Measurements from ENCODE around the gene TSPO2.
A peak's percentile ranks its signal among the peaks of the same experiment; 100 is the strongest.

TSPO2 gene

GRCh38 chr6:41071923-41072835, 29.9 kb downstream of the TSPO2 start, which contains the start of gene OARD1:
Gene OARD1 (minus strand): TSS chr6:41072356. CDS start chr6:41071634, 722 bp downstream.
- H3K9me3 Mint-ChIP-seq, result no peaks in the 10 kb centered on the region
- H3K36me3 Mint-ChIP-seq (ENCODE audit: low read depth), result peaks cover 80% of the 10 kb centered on the region
- H3K4me1 Mint-ChIP-seq (ENCODE audit: low read depth), result peaks cover 53% of the 10 kb centered on the region
- peak within 1 kb of the TSS; percentile 99 for H3K27ac Mint-ChIP-seq
- H3K4me3 Mint-ChIP-seq, result peak within 1 kb of the TSS; percentile 93
- H3K27me3 Mint-ChIP-seq, result no peaks in the 10 kb centered on the region
- DNase-seq, result peak; percentile 100

- peaks cover 79% of the 10 kb centered on the region for H3K36me3 Mint-ChIP-seq (ENCODE audit: low read depth)
Observed at GRCh38 chr6:41072836-41073202, 30.6 kb downstream of the TSPO2 start, which contains the start of gene NFYA. Gene NFYA (plus strand): TSS chr6:41072974. CDS start chr6:41079090, 6,116 bp downstream.

GRCh38 chr6:41073203-41073967, 31.1 kb downstream of the TSPO2 start:
- peaks cover 79% of the 10 kb centered on the region for H3K36me3 Mint-ChIP-seq (ENCODE audit: low read depth)
- peak overlapping the region; percentile 95 for H3K27ac Mint-ChIP-seq
- peak overlapping the region; percentile 93 for H3K4me3 Mint-ChIP-seq
- peaks cover 56% of the 10 kb centered on the region for H3K4me1 Mint-ChIP-seq (ENCODE audit: low read depth)
- H3K9me3 Mint-ChIP-seq, result no peaks in the 10 kb centered on the region
- H3K27me3 Mint-ChIP-seq, result no peaks in the 10 kb centered on the region
- DNase-seq, result peak; percentile 84

More at GRCh38 chr6:41072836-41073202, 30.6 kb downstream of the TSPO2 start, which contains the start of gene NFYA:
- H3K4me3 Mint-ChIP-seq, result peak within 1 kb of the TSS; percentile 93
- peaks cover 56% of the 10 kb centered on the region for H3K4me1 Mint-ChIP-seq (ENCODE audit: low read depth)
- no peaks in the 10 kb centered on the region for H3K27me3 Mint-ChIP-seq
- DNase-seq, result peak; percentile 100
- peak within 1 kb of the TSS; percentile 99 for H3K27ac Mint-ChIP-seq
- no peaks in the 10 kb centered on the region for H3K9me3 Mint-ChIP-seq

DNA sequence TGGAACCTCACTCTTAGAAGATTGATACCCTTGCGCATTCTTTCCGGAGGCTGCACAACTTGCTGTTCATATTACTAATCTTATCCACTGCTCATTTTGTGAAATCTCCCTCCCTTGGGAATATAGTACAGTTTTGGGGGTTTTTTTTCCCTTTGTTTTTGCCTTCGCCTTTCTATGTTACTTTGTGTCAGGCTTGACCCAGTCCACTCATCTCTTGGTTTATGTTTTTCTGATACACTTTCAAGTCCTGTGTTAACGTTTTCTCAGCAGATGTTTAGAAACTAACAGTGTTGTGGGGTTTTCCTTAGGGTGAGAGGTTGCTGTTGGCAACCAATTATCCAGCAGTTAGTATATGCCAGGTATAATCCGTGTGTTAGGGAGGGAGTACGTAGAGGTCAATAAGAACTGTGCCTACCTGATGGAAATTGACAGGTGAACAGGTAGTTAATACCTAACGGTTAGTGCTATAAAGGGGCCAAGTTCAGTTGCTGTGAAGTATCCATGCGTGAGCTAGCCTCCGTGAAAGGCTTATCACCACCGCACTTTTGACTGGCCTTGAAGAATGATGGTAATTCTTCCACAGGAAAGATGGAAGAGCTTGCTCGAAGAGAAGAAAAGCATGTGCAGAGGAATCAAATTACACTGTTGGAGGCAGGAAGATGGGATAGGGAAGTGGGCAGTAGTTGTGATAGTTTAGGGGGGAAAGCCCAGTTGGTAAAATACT, 31.9 kb downstream of the TSPO2 start:
- Mint-ChIP-seq H3K4me1 (ENCODE audit: low read depth) (peaks cover 62% of the 10 kb centered on the region), H3K36me3 (ENCODE audit: low read depth) (peaks cover 78% of the 10 kb centered on the region), H3K9me3 (no peaks in the 10 kb centered on the region), H3K27ac (peak overlapping the region; percentile 95), H3K27me3 (no peaks in the 10 kb centered on the region), H3K4me3 (peak overlapping the region; percentile 87)
- DNase-seq, result no peak

- peaks cover 78% of the 10 kb centered on the region for H3K36me3 Mint-ChIP-seq (ENCODE audit: low read depth)
- H3K9me3 Mint-ChIP-seq, result no peaks in the 10 kb centered on the region
- no peak for DNase-seq
- peak overlapping the region; percentile 87 for H3K4me3 Mint-ChIP-seq
- no peaks in the 10 kb centered on the region for H3K27me3 Mint-ChIP-seq
- H3K27ac Mint-ChIP-seq, result peak overlapping the region; percentile 95
- peaks cover 64% of the 10 kb centered on the region for H3K4me1 Mint-ChIP-seq (ENCODE audit: low read depth)
Observed at GRCh38 chr6:41074692-41075436, 32.6 kb downstream of the TSPO2 start.

DNA sequence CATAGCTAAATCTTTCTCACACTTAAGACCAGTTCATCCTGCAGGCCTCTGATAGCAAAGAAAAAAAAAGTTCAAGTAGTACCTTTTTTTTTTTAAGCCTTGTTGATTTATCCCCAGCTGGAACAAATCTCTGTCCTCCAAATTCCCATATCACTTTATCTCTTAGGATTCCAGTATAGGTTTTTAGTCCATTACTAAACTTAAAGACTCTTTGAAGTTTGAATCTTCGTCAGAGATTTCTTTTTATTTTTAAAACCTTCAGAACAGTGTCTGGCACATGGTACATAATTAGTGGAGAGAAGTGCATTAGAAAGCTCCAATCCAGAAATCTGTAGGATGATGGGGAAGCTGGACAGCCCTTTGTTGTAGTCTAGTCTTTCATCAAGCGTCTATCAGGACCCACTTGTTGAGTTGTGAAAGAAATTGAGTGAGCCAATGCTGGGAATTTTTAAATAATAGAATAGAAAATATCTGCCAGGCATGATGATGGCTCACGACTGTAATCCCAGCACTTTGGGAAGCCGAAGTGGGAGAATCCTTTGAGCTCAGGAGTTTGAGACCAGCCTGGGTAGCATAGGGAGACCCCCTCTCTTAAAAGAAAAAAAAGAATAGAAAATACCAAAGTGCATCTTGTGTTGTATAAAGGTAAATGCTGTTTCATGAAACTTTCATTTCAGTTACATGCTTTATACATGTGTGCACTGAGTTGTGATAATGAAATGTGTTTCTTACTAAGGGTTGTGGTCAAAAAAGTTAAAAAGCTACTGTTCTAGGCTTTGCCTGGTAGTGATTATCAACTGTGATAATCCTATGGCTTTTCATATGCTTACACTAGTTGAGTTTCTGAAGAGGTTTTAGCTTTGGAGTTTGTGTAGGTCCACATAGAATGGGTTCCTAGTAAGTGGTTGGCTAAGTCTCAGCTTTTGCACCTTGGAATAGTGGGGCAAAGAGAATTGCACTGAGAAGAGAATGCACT, 33.7 kb downstream of the TSPO2 start:
- peak overlapping the region; percentile 87 for H3K4me3 Mint-ChIP-seq
- no peaks in the 10 kb centered on the region for H3K27me3 Mint-ChIP-seq
- no peak for DNase-seq
- peak overlapping the region; percentile 95 for H3K27ac Mint-ChIP-seq
- H3K36me3 Mint-ChIP-seq (ENCODE audit: low read depth), result peaks cover 79% of the 10 kb centered on the region
- H3K4me1 Mint-ChIP-seq (ENCODE audit: low read depth), result peaks cover 68% of the 10 kb centered on the region
- H3K9me3 Mint-ChIP-seq, result no peaks in the 10 kb centered on the region

- Mint-ChIP-seq H3K36me3 (ENCODE audit: low read depth) (peaks cover 82% of the 10 kb centered on the region), H3K27ac (no peak overlapping the region), H3K27me3 (no peaks in the 10 kb centered on the region), H3K4me3 (no peak overlapping the region), H3K9me3 (no peaks in the 10 kb centered on the region), H3K4me1 (ENCODE audit: low read depth) (peaks cover 71% of the 10 kb centered on the region)
- no peak for DNase-seq
Observed at GRCh38 chr6:41077536-41077935, 35.3 kb downstream of the TSPO2 start.

GRCh38 chr6:41078101-41078500, 35.8 kb downstream of the TSPO2 start:
- H3K27me3 Mint-ChIP-seq, result no peaks in the 10 kb centered on the region
- no peak overlapping the region for H3K4me3 Mint-ChIP-seq
- H3K4me1 Mint-ChIP-seq (ENCODE audit: low read depth), result peaks cover 77% of the 10 kb centered on the region
- peaks cover 88% of the 10 kb centered on the region for H3K36me3 Mint-ChIP-seq (ENCODE audit: low read depth)
- peak overlapping the region; percentile 44 for H3K27ac Mint-ChIP-seq
- no peaks in the 10 kb centered on the region for H3K9me3 Mint-ChIP-seq
- DNase-seq, result no peak

GRCh38 chr6:41079080-41079479, 36.8 kb downstream of the TSPO2 start:
- Mint-ChIP-seq H3K9me3 (no peaks in the 10 kb centered on the region), H3K27ac (peak overlapping the region; percentile 80), H3K27me3 (no peaks in the 10 kb centered on the region), H3K4me1 (ENCODE audit: low read depth) (peaks cover 81% of the 10 kb centered on the region), H3K4me3 (no peak overlapping the region), H3K36me3 (ENCODE audit: low read depth) (peaks cover 93% of the 10 kb centered on the region)
- no peak for DNase-seq

- Mint-ChIP-seq H3K4me1 (ENCODE audit: low read depth) (peaks cover 70% of the 10 kb centered on the region), H3K4me3 (peak overlapping the region; percentile 3), H3K36me3 (ENCODE audit: low read depth) (peaks cover 93% of the 10 kb centered on the region), H3K27ac (peak overlapping the region; percentile 80), H3K27me3 (no peaks in the 10 kb centered on the region), H3K9me3 (no peaks in the 10 kb centered on the region)
- DNase-seq, result peak; percentile 35
Observed at GRCh38 chr6:41080621-41081020, 38.4 kb downstream of the TSPO2 start.

DNA sequence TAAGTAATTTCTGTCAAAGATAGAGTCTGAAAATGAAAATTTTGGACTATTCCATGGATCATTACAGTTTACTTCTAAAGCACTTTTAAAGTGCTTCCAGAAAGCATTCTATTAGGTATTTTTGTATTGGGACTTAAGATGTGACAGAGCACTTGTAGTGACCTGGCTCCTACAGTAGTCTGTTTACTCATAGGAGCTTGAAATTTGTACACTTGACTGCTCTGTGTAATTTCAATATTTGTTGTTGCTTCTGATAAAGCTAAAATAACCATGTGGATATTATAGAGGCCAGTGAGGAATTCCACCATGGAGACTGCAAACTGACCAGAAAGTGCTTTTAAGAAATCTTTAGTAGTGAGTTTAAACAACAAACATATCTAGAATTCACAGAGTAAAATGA, 40.8 kb downstream of the TSPO2 start:
- Mint-ChIP-seq H3K4me3 (no peak overlapping the region), H3K4me1 (ENCODE audit: low read depth) (peaks cover 52% of the 10 kb centered on the region), H3K36me3 (ENCODE audit: low read depth) (peaks cover 95% of the 10 kb centered on the region), H3K27ac (no peak overlapping the region), H3K27me3 (no peaks in the 10 kb centered on the region), H3K9me3 (no peaks in the 10 kb centered on the region)
- DNase-seq, result no peak

DNA sequence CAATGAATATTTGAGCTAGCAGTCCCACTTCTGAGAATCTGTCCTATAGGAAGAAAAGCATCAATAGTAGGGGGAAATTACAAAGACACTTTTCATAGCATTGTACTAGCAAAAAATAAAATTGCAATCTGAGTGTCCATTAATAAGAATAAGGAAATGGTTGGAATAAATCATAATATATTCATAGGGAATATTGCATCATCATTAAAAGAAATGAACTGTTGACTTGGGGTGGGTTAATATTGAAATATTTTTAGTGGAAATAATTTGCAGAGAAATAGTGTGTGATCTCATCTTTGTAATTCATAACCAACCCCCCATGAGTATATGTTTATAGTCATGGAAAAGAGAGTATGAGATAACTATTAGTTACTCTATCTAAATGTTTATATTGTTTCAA, 42.9 kb downstream of the TSPO2 start:
- Mint-ChIP-seq H3K27ac (no peak overlapping the region), H3K27me3 (no peaks in the 10 kb centered on the region), H3K9me3 (no peaks in the 10 kb centered on the region), H3K4me3 (no peak overlapping the region), H3K36me3 (ENCODE audit: low read depth) (peaks cover 92% of the 10 kb centered on the region), H3K4me1 (ENCODE audit: low read depth) (peaks cover 35% of the 10 kb centered on the region)
- no peak for DNase-seq

GRCh38 chr6:41088451-41088850, 46.2 kb downstream of the TSPO2 start:
- peaks cover 89% of the 10 kb centered on the region for H3K36me3 Mint-ChIP-seq (ENCODE audit: low read depth)
- H3K4me3 Mint-ChIP-seq, result no peak overlapping the region
- H3K27me3 Mint-ChIP-seq, result no peaks in the 10 kb centered on the region
- no peaks in the 10 kb centered on the region for H3K9me3 Mint-ChIP-seq
- H3K4me1 Mint-ChIP-seq (ENCODE audit: low read depth), result peaks cover 10% of the 10 kb centered on the region
- DNase-seq, result no peak
- H3K27ac Mint-ChIP-seq, result no peak overlapping the region
